Measurements from ENCODE around the gene LRRC75A. TPM values are rescaled to one million over a fixed set of nuclear protein-coding genes. Genes with fewer than 3 reads are reported as not detected.
"Not testable (repeated sequence)": the region's sequence is repeated elsewhere in the genome, so short reads cannot be mapped to it uniquely, and the experiment has no call there.

The LRRC75A gene
- total RNA-seq, 6 donors from 2014 or later = 2.1 to 7.3 (median 5.2) TPM

DNA sequence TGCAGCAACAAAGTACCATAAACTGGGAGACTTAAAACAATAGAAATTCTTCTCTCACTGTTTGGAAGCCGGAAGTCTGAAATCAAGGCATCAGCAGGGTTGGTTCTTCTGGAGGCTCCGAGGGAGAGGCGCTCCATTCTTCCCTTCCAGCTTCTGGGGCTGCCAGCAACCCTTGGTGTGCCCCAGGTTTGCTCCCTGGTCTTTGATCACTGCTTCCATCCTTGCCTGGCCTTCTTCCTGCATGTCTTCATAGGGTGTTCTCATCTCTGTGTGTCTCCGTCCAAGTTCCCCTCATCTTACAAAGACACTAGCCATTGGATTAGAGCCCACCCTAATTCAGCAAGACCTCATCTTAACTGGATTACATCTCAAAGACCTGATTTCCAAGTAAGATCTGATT, 35.3 kb upstream of the LRRC75A start:
- Histone ChIP-seq H3K9me3 (no peaks in the 10 kb centered on the region), H3K27me3 (no peaks in the 10 kb centered on the region), H3K4me1 (no peaks in the 10 kb centered on the region)

DNA sequence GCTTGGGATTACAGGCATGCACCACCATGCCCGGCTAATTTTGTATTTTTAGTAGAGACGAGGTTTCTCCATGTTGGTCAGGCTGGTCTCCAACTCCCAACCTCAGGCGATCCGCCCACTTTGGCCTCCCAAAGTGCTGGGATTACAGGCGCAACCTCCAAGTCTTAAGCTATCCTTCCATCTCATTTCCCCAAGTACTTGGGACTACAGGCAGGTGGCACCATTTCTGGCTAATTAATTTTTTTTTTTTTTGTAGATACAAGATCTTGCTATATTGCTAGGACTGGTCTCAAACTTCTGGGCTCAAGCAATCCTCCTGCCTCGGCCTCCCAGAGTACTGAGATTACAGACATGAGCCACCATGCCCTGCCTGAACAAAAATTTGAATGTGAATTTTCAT, 33.6 kb upstream of the LRRC75A start:
- not testable (repeated sequence) for ATAC-seq (ENCODE audit: low FRiP score in 2 of 2)

More for the DNA sequence above, 35.3 kb upstream of the LRRC75A start:
- no peak for ATAC-seq (ENCODE audit: low FRiP score in 2 of 2)
- no peak overlapping the region for H3K27ac ChIP-seq
- H3K4me3 ChIP-seq = no peak overlapping the region
- DNase-seq = no peak
- TF ChIP-seq POLR2A (IDR thresholded peaks at IDR 0.05) (no peak), POLR2AphosphoS5 (IDR thresholded peaks at IDR 0.05) (no peak), EP300 (IDR thresholded peaks at IDR 0.05) (no peak)
- TF ChIP-seq, protein P1, sequence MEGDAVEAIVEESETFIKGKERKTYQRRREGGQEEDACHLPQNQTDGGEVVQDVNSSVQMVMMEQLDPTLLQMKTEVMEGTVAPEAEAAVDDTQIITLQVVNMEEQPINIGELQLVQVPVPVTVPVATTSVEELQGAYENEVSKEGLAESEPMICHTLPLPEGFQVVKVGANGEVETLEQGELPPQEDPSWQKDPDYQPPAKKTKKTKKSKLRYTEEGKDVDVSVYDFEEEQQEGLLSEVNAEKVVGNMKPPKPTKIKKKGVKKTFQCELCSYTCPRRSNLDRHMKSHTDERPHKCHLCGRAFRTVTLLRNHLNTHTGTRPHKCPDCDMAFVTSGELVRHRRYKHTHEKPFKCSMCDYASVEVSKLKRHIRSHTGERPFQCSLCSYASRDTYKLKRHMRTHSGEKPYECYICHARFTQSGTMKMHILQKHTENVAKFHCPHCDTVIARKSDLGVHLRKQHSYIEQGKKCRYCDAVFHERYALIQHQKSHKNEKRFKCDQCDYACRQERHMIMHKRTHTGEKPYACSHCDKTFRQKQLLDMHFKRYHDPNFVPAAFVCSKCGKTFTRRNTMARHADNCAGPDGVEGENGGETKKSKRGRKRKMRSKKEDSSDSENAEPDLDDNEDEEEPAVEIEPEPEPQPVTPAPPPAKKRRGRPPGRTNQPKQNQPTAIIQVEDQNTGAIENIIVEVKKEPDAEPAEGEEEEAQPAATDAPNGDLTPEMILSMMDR (IDR thresholded peaks at IDR 0.05) = no peak
- WGBS, 2 donors = 77 to 87% methylated on average over 4 of the region's 4 CpGs
- no peaks in the 10 kb centered on the region for H3K36me3 ChIP-seq

GRCh38 chr17:16521070-16521727, 29.2 kb upstream of the LRRC75A start:
- WGBS, 2 donors = 31 to 33% methylated on average over 7 of the region's 7 CpGs
- no peak overlapping the region for H3K4me3 ChIP-seq
- ATAC-seq (ENCODE audit: low FRiP score in 2 of 2) = peak; percentile 93 to 95
- H3K36me3 ChIP-seq = no peaks in the 10 kb centered on the region
- peak in 1 of 2 donors; percentile 80 for DNase-seq
- no peaks in the 10 kb centered on the region for H3K9me3 ChIP-seq
- TF ChIP-seq, protein P1 (IDR thresholded peaks at IDR 0.05) = peak; percentile 83 to 91 (median 90)
- no peak for TF ChIP-seq EP300 (IDR thresholded peaks at IDR 0.05)
- no peak overlapping the region for H3K27ac ChIP-seq
- H3K4me1 ChIP-seq = peaks cover 2 to 9% (median 6%) of the 10 kb centered on the region in 4 donors
- peaks cover 0 to 4% (median 0%) of the 10 kb centered on the region in 4 donors for H3K27me3 ChIP-seq

More for the DNA sequence above, 33.6 kb upstream of the LRRC75A start:
- not testable (repeated sequence) for H3K36me3 ChIP-seq, H3K27me3 ChIP-seq, H3K9me3 ChIP-seq, H3K27ac ChIP-seq, DNase-seq, H3K4me1 ChIP-seq, H3K4me3 ChIP-seq
- 93 to 94% methylated on average over 6 of the region's 6 CpGs for WGBS, 2 donors

- no peak for ATAC-seq (ENCODE audit: low FRiP score in 2 of 2)
- H3K27me3 ChIP-seq = peaks cover 0 to 4% (median 0%) of the 10 kb centered on the region in 4 donors
- TF ChIP-seq POLR2A (IDR thresholded peaks at IDR 0.05) (no peak), EP300 (IDR thresholded peaks at IDR 0.05) (no peak), POLR2AphosphoS5 (IDR thresholded peaks at IDR 0.05) (no peak)
- TF ChIP-seq, protein P1 (IDR thresholded peaks at IDR 0.05) = no peak
Observed at GRCh38 chr17:16519021-16519420, 27.0 kb upstream of the LRRC75A start.

DNA sequence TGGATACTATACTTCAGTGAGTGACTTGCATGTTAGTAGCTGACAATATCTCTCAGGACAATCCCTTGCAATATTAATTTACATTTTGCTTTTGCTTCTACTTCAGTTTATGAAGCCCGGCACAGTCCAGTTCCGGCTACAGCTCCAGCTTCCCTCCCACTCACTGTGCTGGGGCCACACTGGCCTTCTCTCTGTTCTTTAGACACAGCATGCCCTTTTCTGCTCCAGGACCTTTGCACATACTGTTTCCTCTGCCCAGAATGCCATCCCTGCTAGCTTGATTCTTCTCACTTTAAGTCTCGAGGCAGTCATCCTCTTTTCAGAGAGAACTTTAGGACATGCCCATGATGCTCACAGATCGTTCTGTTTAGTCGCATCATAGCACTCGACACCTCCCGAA, 25.5 kb upstream of the LRRC75A start:
- WGBS, 2 donors = 76 to 93% methylated on average over 7 of the region's 7 CpGs
- H3K27ac ChIP-seq = no peak overlapping the region
- DNase-seq (no peak), ATAC-seq (ENCODE audit: low FRiP score in 2 of 2) (no peak)
- TF ChIP-seq, protein P1 (IDR thresholded peaks at IDR 0.05) = no peak
- TF ChIP-seq POLR2A (IDR thresholded peaks at IDR 0.05) (no peak), EP300 (IDR thresholded peaks at IDR 0.05) (no peak)
- no peaks in the 10 kb centered on the region for H3K9me3 ChIP-seq
- H3K36me3 ChIP-seq = no peaks in the 10 kb centered on the region
- H3K27me3 ChIP-seq = peaks cover 0 to 4% (median 0%) of the 10 kb centered on the region in 4 donors
- H3K4me1 ChIP-seq = peaks cover 3 to 10% (median 7%) of the 10 kb centered on the region in 4 donors
- no peak overlapping the region for H3K4me3 ChIP-seq

More at GRCh38 chr17:16519021-16519420, 27.0 kb upstream of the LRRC75A start:
- DNase-seq = no peak
- no peaks in the 10 kb centered on the region for H3K36me3 ChIP-seq
- no peaks in the 10 kb centered on the region for H3K9me3 ChIP-seq
- no peak overlapping the region for H3K27ac ChIP-seq
- H3K4me1 ChIP-seq = peaks cover 3 to 9% (median 6%) of the 10 kb centered on the region in 4 donors
- H3K4me3 ChIP-seq = no peak overlapping the region
